HEK293 (cell line): ENCODE measurements around the gene SLA2.

Experiments used
- CTCF ChIA-PET: fragments of 350-600 bp; formaldehyde crosslinking; extraction: SDS; loops from one replicate; lab custom pipeline; 2021; ENCODE audit warnings: antibody characterized with exemption; lab: Yijun Ruan, JAX
- POLR2A ChIA-PET: fragments of 300-600 bp; formaldehyde crosslinking; extraction: SDS; loops from one replicate; lab custom pipeline; 2020; ENCODE audit warnings: antibody characterized with exemption, inconsistent platforms; lab: Yijun Ruan, JAX
- H3K27ac ChIP-seq: fragments of 200-500 bp; sonication (Bioruptor generic); 2 replicates; pipeline ENCODE4 v1.5.1; 2014; ENCODE audit warnings: low read depth, low read length, control low read depth, inconsistent platforms; ENCODE audit errors: extremely low read depth
- H3K36me3 ChIP-seq, 2 experiments: fragments of 200-500 bp in 1 of 2; sonication (Bioruptor generic) in 1 of 2; 1 replicate in 1 of 2; 2 replicates in 1 of 2; pipeline ENCODE4 v1.5.1; 2014 to 2017; ENCODE audit warnings: inconsistent platforms in 2 of 2, low read length in 2 of 2; ENCODE audit not compliant: control insufficient read depth in 2 of 2, insufficient read depth in 1 of 2
- H3K4me1 ChIP-seq: fragments of 200-500 bp; sonication (Bioruptor generic); 2 replicates; pipeline ENCODE4 v1.5.1; 2014; ENCODE audit warnings: mild to moderate bottlenecking, low read length, inconsistent platforms; ENCODE audit not compliant: control insufficient read depth, insufficient read depth
- H3K4me3 ChIP-seq: 2 replicates; pipeline ENCODE4 v1.5.1; 2011; ENCODE audit warnings: low read depth, mild to moderate bottlenecking, control low read depth, low read length, moderate library complexity
- H3K9me3 ChIP-seq: fragments of 200-500 bp; sonication (Bioruptor generic); 2 replicates; pipeline ENCODE4 v1.5.1; 2014; ENCODE audit warnings: low read depth, low read length, inconsistent platforms; ENCODE audit not compliant: control insufficient read depth, insufficient read depth
- HOXD13 ChIP-seq: sonication (generic); formaldehyde crosslinking; IDR thresholded peaks from 2 replicates; pipeline ENCODE4 v1.8.0; 2022; ENCODE audit warnings: missing genetic modification reagents, borderline replicate concordance
- SP7 ChIP-seq: fragments of 450-650 bp; formaldehyde crosslinking; IDR thresholded peaks from 2 replicates; pipeline ENCODE4 v1.5.1; 2016; ENCODE audit warnings: missing biosample characterization, missing genetic modification characterization
- YY1 ChIP-seq: fragments of 450-650 bp; formaldehyde crosslinking; IDR thresholded peaks from 2 replicates; pipeline ENCODE4 v1.5.1; 2018; ENCODE audit warnings: missing biosample characterization, missing genetic modification characterization
- ZFP37 ChIP-seq: fragments of 450-650 bp; formaldehyde crosslinking; IDR thresholded peaks from 2 replicates; pipeline ENCODE4 v1.5.1; 2016; ENCODE audit warnings: missing biosample characterization, missing genetic modification characterization
- ZNF169 ChIP-seq: fragments of 450-650 bp; formaldehyde crosslinking; IDR thresholded peaks from 2 replicates; pipeline ENCODE4 v1.5.1; 2016; ENCODE audit warnings: missing biosample characterization, missing genetic modification characterization
- ZNF248 ChIP-seq: fragments of 450-650 bp; formaldehyde crosslinking; IDR thresholded peaks from 2 replicates; pipeline ENCODE4 v1.5.1; 2017; ENCODE audit warnings: missing biosample characterization, missing genetic modification characterization
- ZNF37A ChIP-seq: fragments of 450-650 bp; IDR thresholded peaks from 2 replicates; pipeline ENCODE4 v1.5.1; 2018; ENCODE audit warnings: missing biosample characterization, missing genetic modification characterization
- ZNF404 ChIP-seq: fragments of 450-650 bp; formaldehyde crosslinking; IDR thresholded peaks from 2 replicates; pipeline ENCODE4 v1.5.1; 2017; ENCODE audit warnings: missing biosample characterization, missing genetic modification characterization
- ZNF558 ChIP-seq: fragments of 450-650 bp; formaldehyde crosslinking; IDR thresholded peaks from 2 replicates; pipeline ENCODE4 v1.5.1; 2016; ENCODE audit warnings: missing biosample characterization, missing genetic modification characterization
- ZNF654 ChIP-seq: fragments of 450-650 bp; formaldehyde crosslinking; IDR thresholded peaks from 2 replicates; pipeline ENCODE4 v1.5.1; 2016; ENCODE audit warnings: low read depth, missing biosample characterization, missing genetic modification characterization
- ZSCAN23 ChIP-seq: fragments of 450-650 bp; formaldehyde crosslinking; IDR thresholded peaks from 2 replicates; pipeline ENCODE4 v1.5.1; 2016; ENCODE audit warnings: missing biosample characterization, missing genetic modification characterization
- TF ChIP-seq, protein P1 (sequence below): fragments of 450-650 bp; formaldehyde crosslinking; IDR thresholded peaks from 2 replicates; pipeline ENCODE4 v1.5.1; 2016; ENCODE audit warnings: missing biosample characterization, missing genetic modification characterization
- TF ChIP-seq, protein P2 (sequence below): fragments of 450-650 bp; formaldehyde crosslinking; IDR thresholded peaks from 2 replicates; pipeline ENCODE4 v1.5.1; 2016; ENCODE audit warnings: missing biosample characterization, missing genetic modification characterization
- TF ChIP-seq, protein P3 (sequence below): fragments of 450-650 bp; formaldehyde crosslinking; IDR thresholded peaks from 2 replicates; pipeline ENCODE4 v1.5.1; 2016; ENCODE audit warnings: missing biosample characterization, missing genetic modification characterization

SLA2 gene

DNA sequence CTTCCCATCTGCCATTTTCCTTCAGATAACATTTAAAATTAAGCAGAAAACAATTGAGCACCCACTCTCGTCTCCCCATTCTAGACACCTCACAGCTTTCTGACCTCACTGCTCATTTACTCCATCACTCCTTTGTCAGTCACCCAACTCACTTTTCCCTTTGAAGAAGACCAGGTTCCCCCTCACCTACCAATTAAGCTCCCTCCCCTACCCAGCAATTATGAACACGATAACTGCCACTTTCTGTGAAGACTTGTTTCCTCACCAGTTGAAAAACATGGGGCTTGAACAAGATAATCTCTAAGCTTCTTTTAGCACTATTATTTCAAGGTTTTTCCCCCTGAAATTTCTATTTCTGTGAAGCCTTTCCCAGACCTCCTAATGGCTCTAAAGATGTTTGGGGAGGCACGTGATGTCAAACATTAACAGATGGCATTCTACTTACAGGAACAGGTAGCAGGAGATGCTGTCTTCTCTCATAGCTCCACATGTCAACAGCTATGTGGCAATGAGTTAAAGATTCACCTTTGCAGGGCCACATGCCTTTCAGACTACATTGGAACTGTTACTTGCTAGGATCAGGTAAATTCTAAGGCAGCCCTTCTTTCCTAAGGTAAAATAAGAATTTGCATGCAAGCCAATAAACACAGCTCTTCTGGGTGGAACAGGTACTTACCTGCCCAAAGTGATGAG, 24.8 kb upstream of the SLA2 start:
- ChIA-PET CTCF (interaction anchor here (1.0 kb wide), 1 partner anchor 11 kb away, joined by 3 read pairs; no protein-coding TSS in a partner anchor), POLR2A (no interaction called here)
- H3K4me1 ChIP-seq, result no peaks in the 10 kb centered on the region
- no peak overlapping the region for H3K27ac ChIP-seq
- no peak overlapping the region for H3K4me3 ChIP-seq
- peaks cover 5 to 22% of the 10 kb centered on the region in 2 experiments; a peak in 2 of 3 replicates for H3K36me3 ChIP-seq
- TF ChIP-seq, protein P1, sequence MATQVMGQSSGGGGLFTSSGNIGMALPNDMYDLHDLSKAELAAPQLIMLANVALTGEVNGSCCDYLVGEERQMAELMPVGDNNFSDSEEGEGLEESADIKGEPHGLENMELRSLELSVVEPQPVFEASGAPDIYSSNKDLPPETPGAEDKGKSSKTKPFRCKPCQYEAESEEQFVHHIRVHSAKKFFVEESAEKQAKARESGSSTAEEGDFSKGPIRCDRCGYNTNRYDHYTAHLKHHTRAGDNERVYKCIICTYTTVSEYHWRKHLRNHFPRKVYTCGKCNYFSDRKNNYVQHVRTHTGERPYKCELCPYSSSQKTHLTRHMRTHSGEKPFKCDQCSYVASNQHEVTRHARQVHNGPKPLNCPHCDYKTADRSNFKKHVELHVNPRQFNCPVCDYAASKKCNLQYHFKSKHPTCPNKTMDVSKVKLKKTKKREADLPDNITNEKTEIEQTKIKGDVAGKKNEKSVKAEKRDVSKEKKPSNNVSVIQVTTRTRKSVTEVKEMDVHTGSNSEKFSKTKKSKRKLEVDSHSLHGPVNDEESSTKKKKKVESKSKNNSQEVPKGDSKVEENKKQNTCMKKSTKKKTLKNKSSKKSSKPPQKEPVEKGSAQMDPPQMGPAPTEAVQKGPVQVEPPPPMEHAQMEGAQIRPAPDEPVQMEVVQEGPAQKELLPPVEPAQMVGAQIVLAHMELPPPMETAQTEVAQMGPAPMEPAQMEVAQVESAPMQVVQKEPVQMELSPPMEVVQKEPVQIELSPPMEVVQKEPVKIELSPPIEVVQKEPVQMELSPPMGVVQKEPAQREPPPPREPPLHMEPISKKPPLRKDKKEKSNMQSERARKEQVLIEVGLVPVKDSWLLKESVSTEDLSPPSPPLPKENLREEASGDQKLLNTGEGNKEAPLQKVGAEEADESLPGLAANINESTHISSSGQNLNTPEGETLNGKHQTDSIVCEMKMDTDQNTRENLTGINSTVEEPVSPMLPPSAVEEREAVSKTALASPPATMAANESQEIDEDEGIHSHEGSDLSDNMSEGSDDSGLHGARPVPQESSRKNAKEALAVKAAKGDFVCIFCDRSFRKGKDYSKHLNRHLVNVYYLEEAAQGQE, result no peak
- peak; percentile 91 for TF ChIP-seq SP7 (tag by site-specific recombination)
- TF ChIP-seq, all 188 proteins: peak for 1
- no peaks in the 10 kb centered on the region for H3K9me3 ChIP-seq

DNA sequence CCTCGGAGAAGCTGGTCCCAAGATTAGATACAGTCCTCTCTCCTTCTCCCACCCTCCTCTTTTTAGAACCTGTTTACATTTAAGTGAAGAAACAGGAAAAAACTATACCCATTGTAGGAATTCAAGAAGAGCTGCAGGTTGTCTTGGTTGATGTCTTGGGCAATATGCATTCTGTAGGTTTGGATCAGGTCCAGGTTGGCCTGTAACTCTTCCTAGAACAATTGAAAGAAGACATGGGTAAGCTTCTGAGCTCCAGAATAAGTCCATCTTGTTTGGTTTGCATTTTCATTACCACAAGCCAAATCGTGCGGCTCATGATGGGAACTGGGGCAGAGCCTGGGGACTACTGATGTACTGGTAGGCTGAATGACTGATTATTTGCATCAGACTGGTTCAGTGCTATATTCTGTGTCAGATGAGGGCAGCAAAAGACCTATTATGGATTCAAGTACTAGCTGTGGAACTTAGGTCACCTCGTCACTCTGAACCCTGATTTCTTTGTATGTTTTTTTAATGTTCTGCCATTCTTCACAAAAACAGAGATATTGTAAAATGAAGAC, 20.3 kb upstream of the SLA2 start:
- Histone ChIP-seq H3K9me3 (no peaks in the 10 kb centered on the region), H3K4me1 (no peaks in the 10 kb centered on the region)
- no peak for TF ChIP-seq YY1 (tag by site-specific recombination)
- TF ChIP-seq, protein P2, sequence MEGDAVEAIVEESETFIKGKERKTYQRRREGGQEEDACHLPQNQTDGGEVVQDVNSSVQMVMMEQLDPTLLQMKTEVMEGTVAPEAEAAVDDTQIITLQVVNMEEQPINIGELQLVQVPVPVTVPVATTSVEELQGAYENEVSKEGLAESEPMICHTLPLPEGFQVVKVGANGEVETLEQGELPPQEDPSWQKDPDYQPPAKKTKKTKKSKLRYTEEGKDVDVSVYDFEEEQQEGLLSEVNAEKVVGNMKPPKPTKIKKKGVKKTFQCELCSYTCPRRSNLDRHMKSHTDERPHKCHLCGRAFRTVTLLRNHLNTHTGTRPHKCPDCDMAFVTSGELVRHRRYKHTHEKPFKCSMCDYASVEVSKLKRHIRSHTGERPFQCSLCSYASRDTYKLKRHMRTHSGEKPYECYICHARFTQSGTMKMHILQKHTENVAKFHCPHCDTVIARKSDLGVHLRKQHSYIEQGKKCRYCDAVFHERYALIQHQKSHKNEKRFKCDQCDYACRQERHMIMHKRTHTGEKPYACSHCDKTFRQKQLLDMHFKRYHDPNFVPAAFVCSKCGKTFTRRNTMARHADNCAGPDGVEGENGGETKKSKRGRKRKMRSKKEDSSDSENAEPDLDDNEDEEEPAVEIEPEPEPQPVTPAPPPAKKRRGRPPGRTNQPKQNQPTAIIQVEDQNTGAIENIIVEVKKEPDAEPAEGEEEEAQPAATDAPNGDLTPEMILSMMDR, result 0 out of 2 replicates have a peak, but pooled peaks have one; percentile 42
- TF ChIP-seq ZNF654 (tag by site-specific recombination), result peak; percentile 47
- TF ChIP-seq, all 188 proteins: peak for 2
- peaks cover 5 to 52% of the 10 kb centered on the region in 2 experiments; a peak in 2 of 3 replicates for H3K36me3 ChIP-seq
- ChIA-PET POLR2A (no interaction called here), CTCF (interaction anchor here (0.5 to 1.4 kb wide), 7 partner anchors 58 to 453 kb away, joined by 3 to 5 read pairs (median 3); no protein-coding TSS in a partner anchor)
- no peak overlapping the region for H3K4me3 ChIP-seq
- no peak overlapping the region for H3K27ac ChIP-seq

DNA sequence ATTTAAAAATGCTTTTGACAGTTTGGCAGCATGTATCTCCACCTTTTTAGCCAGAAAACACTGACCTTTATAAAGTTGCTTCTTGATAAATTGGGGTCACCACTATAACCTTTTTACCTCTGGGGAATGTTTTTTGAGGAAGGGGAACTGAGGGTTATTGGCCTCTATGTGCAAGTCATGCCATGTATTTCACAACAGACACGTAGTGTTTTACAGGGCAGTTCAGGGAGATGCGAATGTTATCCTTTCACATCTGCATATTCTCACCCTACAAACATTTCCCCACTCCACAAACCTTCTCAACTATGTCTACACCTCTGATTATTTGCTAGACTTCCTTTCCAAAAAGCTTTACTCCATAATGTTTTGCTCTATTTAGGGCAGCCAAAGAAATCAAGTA, 17.0 kb upstream of the SLA2 start:
- ChIA-PET CTCF (no interaction called here), POLR2A (no interaction called here)
- no peaks in the 10 kb centered on the region for H3K4me1 ChIP-seq
- H3K36me3 ChIP-seq, result peaks cover 3 to 53% of the 10 kb centered on the region in 2 experiments; a peak in 2 of 3 replicates
- H3K27ac ChIP-seq, result no peak overlapping the region
- H3K4me3 ChIP-seq, result no peak overlapping the region
- H3K9me3 ChIP-seq, result no peaks in the 10 kb centered on the region
- no peak for TF ChIP-seq ZNF248 (tag by site-specific recombination)
- TF ChIP-seq, protein P3, sequence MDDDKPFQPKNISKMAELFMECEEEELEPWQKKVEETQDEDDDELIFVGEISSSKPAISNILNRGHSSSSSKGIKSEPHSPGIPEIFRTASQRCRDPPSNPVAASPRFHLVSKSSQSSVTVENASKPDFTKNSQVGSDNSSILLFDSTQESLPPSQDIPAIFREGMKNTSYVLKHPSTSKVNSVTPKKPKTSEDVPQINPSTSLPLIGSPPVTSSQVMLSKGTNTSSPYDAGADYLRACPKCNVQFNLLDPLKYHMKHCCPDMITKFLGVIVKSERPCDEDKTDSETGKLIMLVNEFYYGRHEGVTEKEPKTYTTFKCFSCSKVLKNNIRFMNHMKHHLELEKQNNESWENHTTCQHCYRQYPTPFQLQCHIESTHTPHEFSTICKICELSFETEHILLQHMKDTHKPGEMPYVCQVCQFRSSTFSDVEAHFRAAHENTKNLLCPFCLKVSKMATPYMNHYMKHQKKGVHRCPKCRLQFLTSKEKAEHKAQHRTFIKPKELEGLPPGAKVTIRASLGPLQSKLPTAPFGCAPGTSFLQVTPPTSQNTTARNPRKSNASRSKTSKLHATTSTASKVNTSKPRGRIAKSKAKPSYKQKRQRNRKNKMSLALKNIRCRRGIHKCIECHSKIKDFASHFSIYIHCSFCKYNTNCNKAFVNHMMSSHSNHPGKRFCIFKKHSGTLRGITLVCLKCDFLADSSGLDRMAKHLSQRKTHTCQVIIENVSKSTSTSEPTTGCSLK (tag by site-specific recombination), result no peak
- no peak for TF ChIP-seq ZSCAN23 (tag by site-specific recombination)
- TF ChIP-seq ZNF558 (tag by site-specific recombination), result no peak
- TF ChIP-seq HOXD13 (CRISPR knock-in tag), result no peak
- TF ChIP-seq ZNF404, result no peak
- TF ChIP-seq ZFP37 (tag by site-specific recombination), result no peak
- no peak for TF ChIP-seq ZNF169 (tag by site-specific recombination)
- no peak for TF ChIP-seq ZNF37A (tag by site-specific recombination)
